Spleen (tissue), 11 donors: ENCODE results near the gene PCED1B. TPM values are rescaled to one million over a fixed set of nuclear protein-coding genes. Genes with fewer than 3 reads are reported as not detected.

Experiments used
- DNase-seq: peaks from one replicate; pipeline ENCODE4 v3.0.0-alpha.2; 2020
- H3K27ac ChIP-seq, 8 donors: fragments of 200-600 bp; sonication (generic) in 7 of 8; 1 replicate in 4 of 8; 2 replicates in 4 of 8; pipeline versions ENCODE4 v1.5.0 to v1.8.0; 2016 to 2021; ENCODE audit warnings: inconsistent platforms in 4 of 8, mild to moderate bottlenecking in 4 of 8, moderate library complexity in 1 of 8
- H3K27me3 ChIP-seq, 7 donors: fragments of 200-600 bp; sonication (generic) in 6 of 7; replicated peaks in 1 of 7; 1 replicate in 4 of 7; 2 replicates in 3 of 7; pipeline versions ENCODE4 v1.5.0 to v1.8.0; 2016 to 2021; ENCODE audit warnings: inconsistent platforms in 3 of 7, mild to moderate bottlenecking in 1 of 7
- H3K36me3 ChIP-seq, 6 donors: fragments of 200-600 bp; sonication (generic) in 5 of 6; 1 replicate in 4 of 6; 2 replicates in 2 of 6; pipeline versions ENCODE4 v1.5.0 to v1.8.0; 2016 to 2021; ENCODE audit warnings: inconsistent platforms in 2 of 6
- H3K4me1 ChIP-seq, 6 donors: fragments of 200-600 bp; sonication (generic) in 5 of 6; 1 replicate in 3 of 6; 2 replicates in 3 of 6; pipeline versions ENCODE4 v1.5.0 to v1.8.0; 2016 to 2021; ENCODE audit warnings: inconsistent platforms in 3 of 6
- H3K4me3 ChIP-seq, 8 donors: fragments of 200-600 bp; sonication (generic) in 7 of 8; 1 replicate in 4 of 8; 2 replicates in 4 of 8; pipeline versions ENCODE4 v1.5.0 to v1.8.0; 2016 to 2021; ENCODE audit warnings: inconsistent platforms in 4 of 8, mild to moderate bottlenecking in 4 of 8, moderate library complexity in 2 of 8
- H3K9me3 ChIP-seq, 8 donors: fragments of 200-600 bp; sonication (generic) in 7 of 8; 1 replicate in 4 of 8; 2 replicates in 4 of 8; pipeline versions ENCODE4 v1.5.0 to v1.8.0; 2016 to 2021; ENCODE audit warnings: inconsistent platforms in 4 of 8
- CTCF ChIP-seq, 11 experiments: fragments of 200-600 bp in 7 of 11; fragments of 450-650 bp in 4 of 11; sonication (generic) in 4 of 11; IDR thresholded peaks in 8 of 11; conservative IDR thresholded peaks in 3 of 11; 1 replicate in 7 of 11; 2 replicates in 4 of 11; pipeline versions ENCODE4 v1.4.0 to v1.8.0; 2016 to 2021; ENCODE audit warnings: antibody characterized with exemption in 11 of 11, inconsistent platforms in 4 of 11, mild to moderate bottlenecking in 1 of 11
- POLR2A ChIP-seq, 3 donors: fragments of 450-650 bp; IDR thresholded peaks; one replicate each; pipeline ENCODE4 v1.5.1; 2017; ENCODE audit warnings: antibody characterized with exemption in 3 of 3, mild to moderate bottlenecking in 1 of 3
- POLR2AphosphoS5 ChIP-seq, 3 donors: sonication (generic); formaldehyde crosslinking; IDR thresholded peaks; one replicate each; pipeline ENCODE4 v1.5.1; 2017; ENCODE audit warnings: antibody characterized with exemption in 3 of 3
- WGBS, 5 donors: extraction: QIAGEN DNeasy Blood & Tissue Kit in 3 of 5; methylation state at CpG; one replicate each; pipeline versions ENCODE4 v1.1.5 to v1.1.7; 2013 to 2018; 5-methylcytosine and 5-hydroxymethylcytosine counted together
- intact Hi-C: fragments of 100-400 bp; cut with DNase I; formaldehyde crosslinking; loops from one replicate; pipeline ENCODE4 v1.15.0; 2023; ENCODE audit warnings: low total_unique reads
- polyA plus RNA-seq, 3 donors: library from polyadenylated mRNA; stranded (reverse); fragments of 200-250 nt; gene quantifications; one replicate each; pipeline ENCODE4 v1.2.1, GENCODE V29; 2013
- total RNA-seq, 7 donors: library from RNA; depleted of rRNA in 3 of 7; stranded (reverse); fragments of >200 nt in 3 of 7; fragmentation: NEBNext Ultra II Directional in 4 of 7; extraction: Animal tissue kit (Norgen Biotek cat#: 25700) in 4 of 7; gene quantifications; one replicate each; pipeline versions ENCODE4 v1.1.0 to v1.2.1, GENCODE V29; 2016 to 2021
- donor health status: healthy with polysubstance abuse.
- donor health status: DM: no; HTN: no; CAD: no; lungs with moderate emphysema.
- donor health status: DM: no; HTN: no; CAD: no.
- donor health status: Bipolar disorder and iron deficiency.
- donor health status: healthy.
- donor health status: DM: no; HTN: no; CAD: no.
- donor health status: DM: yes; HTN: yes; CAD: no.

The PCED1B gene
- total and polyA plus RNA-seq, 10 donors, result 15.3 to 34.5 (median 24.4) TPM

- Histone ChIP-seq H3K27me3 (no peaks in the 10 kb centered on the region), H3K36me3 (peaks cover 0 to 23% (median 0%) of the 10 kb centered on the region in 6 donors), H3K27ac (peak overlapping the region; percentile 54 to 77 (median 70)), H3K4me1 (peaks cover 18 to 98% (median 60%) of the 10 kb centered on the region in 6 donors), H3K9me3 (no peaks in the 10 kb centered on the region), H3K4me3 (peak overlapping the region in 4 of 8 donors; percentile 5 to 42 (median 18))
- 34 to 64% (median 43%) methylated on average over 7 of the region's 7 CpGs for WGBS, 5 donors
- TF ChIP-seq CTCF (IDR thresholded peaks at IDR 0.05 in 8 of 11, conservative IDR thresholded peaks at IDR 0.05 in 3 of 11) (no peak), POLR2A (IDR thresholded peaks at IDR 0.05) (no peak)
- no peak for DNase-seq
- intact Hi-C loops, result no loop called here
Observed at GRCh38 chr12:47223031-47223847, 143.8 kb downstream of the PCED1B start.

GRCh38 chr12:47223848-47224213 is 144.4 kb downstream of the PCED1B start:
- WGBS, 5 donors, result 19 to 35% (median 22%) methylated on average over 4 of the region's 4 CpGs
- peaks cover 18 to 98% (median 59%) of the 10 kb centered on the region in 6 donors for H3K4me1 ChIP-seq
- TF ChIP-seq POLR2AphosphoS5 (IDR thresholded peaks at IDR 0.05) (no peak), CTCF (IDR thresholded peaks at IDR 0.05 in 8 of 11, conservative IDR thresholded peaks at IDR 0.05 in 3 of 11) (no peak), POLR2A (IDR thresholded peaks at IDR 0.05) (no peak)

GRCh38 chr12:47224563-47225133 is 145.2 kb downstream of the PCED1B start:
- DNase-seq, result no peak
- Histone ChIP-seq H3K36me3 (peaks cover 0 to 36% (median 0%) of the 10 kb centered on the region in 6 donors), H3K4me1 (peaks cover 18 to 98% (median 56%) of the 10 kb centered on the region in 6 donors), H3K27ac (peak overlapping the region in 3 of 8 donors; percentile 58 to 69 (median 68)), H3K27me3 (no peaks in the 10 kb centered on the region), H3K4me3 (no peak overlapping the region), H3K9me3 (no peaks in the 10 kb centered on the region)
- WGBS, 5 donors, result 87 to 91% (median 88%) methylated on average over 17 of the region's 17 CpGs
- intact Hi-C loops, result no loop called here
- TF ChIP-seq CTCF (IDR thresholded peaks at IDR 0.05 in 8 of 11, conservative IDR thresholded peaks at IDR 0.05 in 3 of 11), result no peak
- TF ChIP-seq POLR2AphosphoS5 (IDR thresholded peaks at IDR 0.05), result no peak
- no peak for TF ChIP-seq POLR2A (IDR thresholded peaks at IDR 0.05)

More at GRCh38 chr12:47223848-47224213, 144.4 kb downstream of the PCED1B start:
- no peaks in the 10 kb centered on the region for H3K9me3 ChIP-seq
- H3K27me3 ChIP-seq, result no peaks in the 10 kb centered on the region
- peaks cover 0 to 28% (median 0%) of the 10 kb centered on the region in 6 donors for H3K36me3 ChIP-seq
- peak overlapping the region in 3 of 8 donors; percentile 15 to 42 (median 20) for H3K4me3 ChIP-seq
- intact Hi-C loops, result no loop called here
- peak overlapping the region; percentile 14 to 77 (median 70) for H3K27ac ChIP-seq
- DNase-seq, result no peak

GRCh38 chr12:47225356-47225755 is 145.9 kb downstream of the PCED1B start:
- peaks cover 0 to 43% (median 5%) of the 10 kb centered on the region in 6 donors for H3K36me3 ChIP-seq
- intact Hi-C loops, result no loop called here
- no peak overlapping the region for H3K27ac ChIP-seq
- no peak overlapping the region for H3K4me3 ChIP-seq
- 89 to 97% (median 91%) methylated on average over 2 of the region's 2 CpGs for WGBS, 5 donors
- H3K4me1 ChIP-seq, result peaks cover 18 to 94% (median 53%) of the 10 kb centered on the region in 6 donors
- no peak for DNase-seq
- no peaks in the 10 kb centered on the region for H3K27me3 ChIP-seq
- TF ChIP-seq POLR2AphosphoS5 (IDR thresholded peaks at IDR 0.05), result no peak
- TF ChIP-seq CTCF (IDR thresholded peaks at IDR 0.05 in 8 of 11, conservative IDR thresholded peaks at IDR 0.05 in 3 of 11), result no peak
- TF ChIP-seq POLR2A (IDR thresholded peaks at IDR 0.05), result no peak
- H3K9me3 ChIP-seq, result no peaks in the 10 kb centered on the region
